Activated naive CD4-positive, alpha-beta T cell (primary cell): ENCODE results near the gene REC114.
"Not testable (repeated sequence)": the region's sequence is repeated elsewhere in the genome, so short reads cannot be mapped to it uniquely, and the experiment has no call there.

Experiments
- DNase-seq, 4 experiments: peaks; one replicate each; lab custom pipeline; 2025; lab: John Stamatoyannopoulos, UW

Gene REC114

DNA sequence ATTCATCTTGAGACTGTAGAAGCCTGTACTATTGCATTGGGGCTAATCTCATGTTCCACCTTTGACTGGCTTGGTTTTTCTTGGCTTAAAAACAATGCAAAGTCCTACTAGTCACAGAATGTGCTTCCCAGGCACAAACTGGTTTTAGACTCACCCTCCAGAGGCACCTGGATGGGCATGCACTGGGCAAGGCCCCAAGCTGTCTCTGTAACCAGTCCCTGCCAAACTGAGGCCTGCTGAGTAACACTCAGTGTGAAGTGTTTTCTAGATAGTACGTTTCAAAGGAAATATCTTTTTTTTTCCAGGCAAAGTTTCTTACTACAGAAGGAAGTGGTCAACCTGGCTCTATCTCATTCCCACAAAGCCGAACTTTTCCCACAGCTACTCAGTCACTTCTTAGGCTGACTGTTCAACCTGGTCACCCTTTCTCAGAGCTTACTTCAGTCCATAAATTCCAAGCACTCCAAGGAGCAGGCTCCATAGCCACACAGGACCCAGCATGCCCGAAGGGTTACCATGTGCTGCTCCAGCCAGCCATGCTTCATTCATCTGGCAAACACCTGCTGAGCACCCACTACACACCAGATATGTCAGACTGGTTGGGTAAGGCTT, 132.8 kb downstream of the REC114 start:
- DNase-seq: no peak

DNA sequence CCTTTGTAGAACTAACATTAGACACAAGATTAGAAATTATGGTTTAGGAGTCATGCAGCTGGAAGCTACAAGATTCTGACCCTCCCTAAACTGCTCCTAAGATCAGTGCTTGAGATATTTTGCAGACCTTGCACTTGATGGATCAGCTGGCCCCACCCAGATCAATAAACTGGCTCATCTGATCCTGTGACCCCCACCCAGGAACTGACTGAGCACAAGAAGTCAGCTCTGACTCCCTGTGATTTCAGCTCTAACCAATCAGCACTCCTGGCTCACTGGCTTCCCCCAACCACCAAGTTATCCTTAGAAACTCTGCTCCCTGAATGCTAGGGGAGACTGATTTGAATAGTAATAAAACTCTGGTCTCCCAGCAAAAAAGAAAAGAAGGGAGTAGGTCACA, 134.6 kb downstream of the REC114 start:
- not testable (repeated sequence) for DNase-seq

DNA sequence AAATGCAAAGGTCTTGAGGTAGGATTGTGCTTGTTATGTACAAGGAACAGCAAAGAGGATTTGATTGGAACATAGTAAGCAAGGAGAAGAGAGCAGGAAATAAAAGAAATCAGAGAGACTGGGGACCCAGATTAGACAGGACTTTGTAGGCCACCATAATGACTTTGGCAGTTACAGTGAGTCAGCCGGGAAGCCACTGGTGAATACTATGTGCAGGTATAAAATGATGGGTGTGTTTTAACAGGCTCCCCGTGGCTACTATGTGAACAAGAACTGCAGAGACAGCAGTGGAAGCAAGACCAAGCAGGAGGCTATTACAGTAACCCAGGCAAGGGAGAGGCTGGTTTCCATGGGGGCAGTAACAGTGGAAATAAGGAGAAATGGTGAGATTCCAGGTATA, 135.1 kb downstream of the REC114 start:
- no peak for DNase-seq

DNA sequence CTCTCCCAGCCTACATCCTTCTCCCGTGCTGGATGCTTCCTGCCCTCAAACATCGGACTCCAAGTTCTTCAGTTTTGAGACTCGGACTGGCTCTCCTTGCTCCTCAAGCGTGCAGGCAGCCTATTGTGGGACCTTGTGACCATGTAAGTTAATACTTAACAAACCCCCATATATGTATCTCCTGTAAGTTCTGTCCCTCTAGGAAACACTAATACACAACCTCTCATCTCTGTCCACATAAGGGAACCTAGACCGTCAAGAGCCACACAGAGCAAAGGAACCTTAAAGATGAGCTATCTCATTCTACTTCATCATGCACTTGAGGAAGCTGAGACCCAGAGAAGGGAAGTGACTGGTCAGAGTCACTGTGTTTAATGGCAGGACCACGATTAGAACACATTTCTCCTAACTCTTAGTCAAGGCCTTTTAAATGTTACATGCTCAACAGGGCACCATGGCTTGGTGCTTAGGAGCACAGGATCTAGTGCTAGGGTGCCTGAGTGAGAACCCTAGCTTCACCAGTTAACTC, 140.0 kb downstream of the REC114 start:
- no peak for DNase-seq

DNA sequence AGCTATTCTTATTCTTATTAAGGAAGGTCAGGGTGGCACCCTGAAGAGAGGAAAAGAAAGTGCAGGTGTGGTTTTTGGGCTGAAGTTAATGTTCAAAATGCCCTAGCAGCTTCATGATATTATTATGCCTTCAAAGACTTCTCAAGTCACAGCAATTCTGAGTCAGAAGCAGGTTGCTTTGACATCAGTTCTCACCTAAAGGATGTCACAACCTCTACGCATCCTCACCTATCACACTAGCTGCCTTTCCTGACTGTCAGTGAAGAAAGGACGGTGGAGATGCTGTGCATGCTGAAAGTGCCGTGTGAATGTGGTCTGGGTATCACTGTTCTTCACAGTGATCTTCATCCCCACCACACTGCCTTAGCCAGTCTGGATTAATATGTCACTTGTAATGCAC, 140.6 kb downstream of the REC114 start:
- DNase-seq: no peak

DNA sequence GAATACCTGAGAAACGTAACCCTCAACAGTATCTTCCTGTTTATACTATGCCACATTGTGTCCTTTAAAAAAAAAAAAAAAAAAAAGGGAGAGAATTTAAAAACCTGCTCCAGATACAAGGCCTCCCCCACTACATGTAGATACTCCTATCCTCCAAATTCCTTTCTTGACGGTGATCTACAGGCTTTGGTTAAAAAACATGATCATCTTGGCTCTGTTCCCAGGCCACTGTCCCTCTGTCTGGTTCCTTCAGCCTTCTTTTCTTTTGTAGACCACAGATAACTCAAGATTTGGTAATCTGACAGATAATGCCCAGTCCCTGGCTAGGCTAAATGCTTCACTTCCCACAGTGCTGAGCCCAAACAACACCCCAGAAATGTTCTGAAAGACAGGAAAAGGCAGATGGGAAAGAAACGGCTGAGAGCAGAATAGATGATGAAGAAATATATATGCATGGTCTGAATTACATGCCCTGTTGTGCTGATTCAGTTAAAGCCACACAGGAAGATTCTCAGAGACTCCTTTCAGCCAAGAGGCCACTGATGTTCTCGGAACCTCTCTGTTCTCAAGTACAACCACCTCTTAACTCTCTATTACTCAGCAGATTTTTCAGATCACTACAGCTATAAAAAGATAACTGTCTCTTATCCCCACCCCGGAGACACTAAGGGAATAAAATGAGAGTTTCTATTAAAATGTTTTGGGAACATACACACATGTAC, 141.9 kb downstream of the REC114 start:
- no peak for DNase-seq

DNA sequence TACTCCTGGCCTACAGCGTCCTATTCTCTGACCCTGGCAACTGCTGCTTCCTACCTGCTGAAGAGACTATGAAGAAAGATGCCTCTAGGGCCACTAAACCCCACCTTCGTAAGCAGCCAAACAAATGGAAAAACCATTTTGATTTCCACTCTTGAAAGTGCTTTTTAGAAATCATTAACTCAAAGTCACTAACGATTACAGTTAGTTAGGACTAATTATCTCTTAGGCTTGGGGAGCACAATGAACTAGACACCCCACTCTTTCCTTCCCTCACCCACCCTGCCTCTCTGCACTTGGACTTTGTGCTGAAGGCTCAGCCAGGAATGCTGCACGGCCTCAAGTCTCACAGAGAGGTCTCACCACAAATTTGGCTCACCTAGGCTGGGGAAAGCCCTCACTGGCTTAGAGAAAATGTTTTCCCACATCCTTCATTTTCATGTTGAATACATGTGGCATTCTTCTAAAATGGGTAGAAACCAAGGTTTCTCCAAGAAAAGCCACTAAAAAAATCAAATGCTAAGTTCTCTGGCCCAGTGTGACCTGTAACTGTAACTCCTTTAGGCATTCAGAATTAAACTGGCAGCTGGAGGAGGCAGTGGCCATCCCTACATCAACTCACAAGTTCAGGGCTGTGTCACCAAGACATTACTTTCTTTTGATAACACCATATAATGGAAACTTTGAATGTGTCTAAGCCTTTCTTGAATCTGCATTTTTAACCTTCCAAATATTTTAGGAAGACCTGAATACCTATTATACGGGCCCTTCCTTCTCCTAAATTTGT, 143.1 kb downstream of the REC114 start:
- DNase-seq: no peak

DNA sequence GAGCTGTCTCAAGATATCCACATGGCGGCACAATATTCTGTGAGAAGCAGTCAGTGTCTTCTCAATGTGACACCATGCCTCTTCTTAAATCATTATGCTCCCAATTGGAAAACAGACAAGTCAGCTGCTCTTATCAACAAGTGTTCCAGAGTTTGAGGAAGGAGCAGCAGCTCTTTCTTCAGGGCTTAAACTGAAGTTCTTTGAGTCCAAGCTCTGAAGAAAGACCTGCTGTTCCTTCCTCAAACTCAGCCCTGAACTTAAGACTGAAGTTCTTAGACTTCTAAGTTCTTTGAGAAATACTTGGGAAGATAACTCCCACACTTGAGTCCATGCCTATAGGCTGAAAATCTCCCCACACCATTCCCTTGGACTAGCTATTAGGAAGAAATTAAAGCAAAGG, 146.8 kb downstream of the REC114 start:
- DNase-seq: no peak

DNA sequence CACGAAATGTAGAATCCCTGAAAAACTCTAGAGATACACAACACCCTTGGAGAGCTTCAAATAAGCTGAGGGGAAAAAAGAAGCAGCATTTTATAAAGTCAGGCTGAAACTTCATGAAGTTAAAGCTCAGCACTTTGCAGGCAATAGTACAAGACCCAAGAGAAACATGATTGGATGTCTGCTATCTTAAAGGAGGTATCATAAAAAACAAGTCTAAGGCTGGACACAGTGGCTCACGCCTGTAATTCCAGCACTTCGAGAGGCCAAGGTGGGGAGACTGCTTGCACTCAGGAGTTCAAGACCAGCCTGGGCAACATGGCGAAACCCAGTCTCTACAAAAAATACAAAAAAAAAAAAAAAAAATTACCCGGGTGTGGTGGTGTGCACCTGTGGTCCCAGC, 147.3 kb downstream of the REC114 start:
- no peak for DNase-seq

DNA sequence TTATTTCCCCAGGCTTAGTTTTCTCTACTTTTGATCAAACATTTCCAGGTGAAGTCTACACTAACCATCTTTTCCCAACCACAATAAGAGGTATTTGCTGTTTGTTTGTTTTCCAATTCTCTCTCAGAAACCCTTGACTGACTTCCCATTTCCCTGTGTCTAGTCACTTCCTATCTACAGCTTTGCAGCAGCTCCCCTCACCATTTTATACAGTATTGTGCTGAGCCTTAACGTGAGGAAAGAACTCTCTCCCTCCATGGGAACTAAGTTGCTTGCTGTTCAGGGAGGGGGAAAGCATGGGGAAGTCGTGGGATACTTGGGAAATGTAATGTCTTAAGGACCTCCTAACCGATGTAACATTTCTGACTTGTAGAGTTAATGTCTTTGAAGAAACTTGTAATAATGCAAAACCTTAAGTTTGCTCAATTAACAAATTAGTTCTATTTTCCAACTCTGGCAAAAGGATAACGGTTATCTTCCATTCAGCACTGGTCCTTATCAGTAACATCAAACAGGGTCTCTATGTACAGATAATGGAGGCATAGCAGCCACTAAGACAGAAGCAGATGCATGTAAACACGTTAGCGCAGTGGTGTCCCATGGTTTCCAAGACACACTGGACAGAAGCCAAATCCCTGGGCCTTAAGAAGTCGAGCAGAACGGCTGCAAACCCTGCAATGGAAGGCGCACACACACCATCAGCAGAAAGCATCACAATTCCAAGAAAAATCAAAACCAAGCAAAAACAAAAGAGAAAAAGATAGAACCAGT, 150.5 kb downstream of the REC114 start:
- DNase-seq: no peak

DNA sequence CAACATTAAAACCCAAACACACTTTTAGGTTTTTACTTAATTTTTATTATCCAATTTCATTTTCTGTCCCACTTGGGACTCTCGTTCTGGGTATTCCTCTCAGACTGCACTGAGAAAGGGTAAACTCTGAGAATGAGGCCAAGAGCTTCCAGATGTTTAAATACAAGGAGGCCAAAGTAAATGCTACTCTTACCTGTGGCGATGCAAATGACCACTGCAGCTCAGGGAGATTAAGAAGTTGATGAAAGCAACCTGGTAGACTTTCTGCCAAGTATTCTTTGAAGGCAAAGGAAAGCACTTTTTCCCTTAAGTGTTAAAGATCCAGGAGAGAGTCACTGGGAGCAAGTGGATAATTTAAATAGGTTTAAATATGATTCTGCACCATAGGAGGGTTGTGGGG, 151.1 kb downstream of the REC114 start:
- DNase-seq: no peak

DNA sequence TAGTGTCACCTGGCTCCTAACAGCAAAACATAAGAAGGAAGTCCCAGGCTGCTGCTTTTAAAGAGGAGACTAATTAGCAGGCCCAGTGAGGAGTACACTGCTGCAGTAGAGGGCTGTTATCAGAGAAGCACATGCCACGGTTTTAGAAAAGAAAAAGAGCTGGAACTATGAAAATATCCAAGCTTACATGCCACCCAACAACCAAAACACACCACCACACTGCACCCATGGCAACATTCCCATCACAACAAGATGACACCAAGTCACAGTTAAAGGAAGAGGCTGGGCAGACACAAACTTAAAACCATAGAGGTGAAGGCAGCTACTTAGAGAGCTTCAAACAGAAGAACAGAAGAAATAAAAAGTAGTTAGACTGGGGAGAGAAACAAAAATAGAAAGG, 153.2 kb downstream of the REC114 start:
- DNase-seq: no peak

DNA sequence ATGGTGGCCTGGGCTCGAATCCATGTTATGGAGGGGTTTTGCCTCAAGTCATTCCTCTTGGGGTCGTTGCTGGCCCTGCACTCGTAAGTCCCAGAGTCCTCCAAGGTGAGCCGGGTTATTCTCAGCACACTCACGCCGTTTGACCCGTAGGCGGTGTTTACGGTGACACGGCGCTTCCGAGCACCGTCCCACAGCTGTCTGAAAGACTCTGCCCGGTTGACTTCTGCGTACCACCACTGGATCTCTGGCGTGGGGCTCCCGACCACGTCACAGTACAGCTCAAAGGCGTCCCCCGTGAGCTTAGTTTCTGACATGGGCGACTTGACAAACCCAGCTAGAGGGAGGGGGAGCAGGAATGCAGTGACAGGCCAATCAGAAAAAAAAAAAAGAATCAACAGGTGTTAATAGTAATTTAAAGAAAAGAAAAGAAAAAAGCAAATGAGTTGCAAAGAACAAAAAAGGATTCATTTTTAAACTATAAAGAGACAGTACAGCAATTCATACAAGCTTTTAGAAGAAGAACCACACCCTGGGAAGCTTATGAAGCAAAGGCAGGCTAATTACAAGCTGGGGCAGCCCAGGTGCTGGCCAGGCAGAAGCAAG, 154.2 kb downstream of the REC114 start:
- no peak for DNase-seq

DNA sequence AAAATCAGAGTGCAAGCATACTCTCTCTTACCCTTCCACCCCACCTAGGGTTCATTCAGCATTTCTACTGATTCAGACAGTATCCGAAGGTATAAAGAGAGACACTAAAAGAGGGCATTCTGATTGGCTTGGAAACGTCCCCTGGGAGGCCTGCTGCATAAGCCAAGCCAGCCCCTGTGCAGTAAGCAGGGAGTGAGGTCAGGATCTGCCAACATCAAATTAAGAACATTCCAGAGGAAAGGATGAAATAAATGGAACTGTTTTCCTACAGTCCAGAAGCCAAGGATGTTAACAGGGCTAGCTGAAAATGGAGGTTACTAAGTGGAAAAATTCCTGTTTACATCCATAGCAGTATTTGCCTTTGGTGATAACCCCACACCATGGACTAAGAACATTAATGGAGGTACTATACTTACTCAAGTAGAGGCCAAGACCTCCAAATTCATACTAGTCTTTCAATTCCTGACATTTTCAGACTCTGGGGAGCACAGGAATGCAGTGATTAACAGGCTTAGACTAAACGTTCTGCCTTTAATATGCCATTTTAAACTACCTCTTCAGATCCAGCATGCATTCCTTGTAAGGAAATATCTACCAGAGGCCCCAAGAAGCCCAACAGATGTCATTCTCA, 155.7 kb downstream of the REC114 start:
- no peak for DNase-seq

DNA sequence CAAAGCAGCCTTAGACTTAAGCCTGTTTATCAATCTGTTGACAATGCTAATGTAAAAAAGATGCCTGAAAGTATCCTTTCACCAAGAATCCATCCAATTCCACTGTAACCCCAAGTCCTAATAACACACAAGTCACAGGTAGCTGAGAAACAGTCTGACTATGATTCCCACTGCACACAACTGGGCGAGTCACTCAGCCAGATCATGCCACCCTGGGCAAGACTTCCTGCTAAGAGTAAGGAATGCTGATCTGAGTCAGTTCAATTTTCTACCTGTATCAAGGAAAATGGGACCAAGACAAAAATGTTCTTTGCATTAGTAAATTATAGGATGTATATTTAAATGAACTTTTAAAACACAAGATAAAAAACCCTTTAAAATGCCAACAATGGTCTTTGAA, 157.0 kb downstream of the REC114 start:
- DNase-seq: no peak

DNA sequence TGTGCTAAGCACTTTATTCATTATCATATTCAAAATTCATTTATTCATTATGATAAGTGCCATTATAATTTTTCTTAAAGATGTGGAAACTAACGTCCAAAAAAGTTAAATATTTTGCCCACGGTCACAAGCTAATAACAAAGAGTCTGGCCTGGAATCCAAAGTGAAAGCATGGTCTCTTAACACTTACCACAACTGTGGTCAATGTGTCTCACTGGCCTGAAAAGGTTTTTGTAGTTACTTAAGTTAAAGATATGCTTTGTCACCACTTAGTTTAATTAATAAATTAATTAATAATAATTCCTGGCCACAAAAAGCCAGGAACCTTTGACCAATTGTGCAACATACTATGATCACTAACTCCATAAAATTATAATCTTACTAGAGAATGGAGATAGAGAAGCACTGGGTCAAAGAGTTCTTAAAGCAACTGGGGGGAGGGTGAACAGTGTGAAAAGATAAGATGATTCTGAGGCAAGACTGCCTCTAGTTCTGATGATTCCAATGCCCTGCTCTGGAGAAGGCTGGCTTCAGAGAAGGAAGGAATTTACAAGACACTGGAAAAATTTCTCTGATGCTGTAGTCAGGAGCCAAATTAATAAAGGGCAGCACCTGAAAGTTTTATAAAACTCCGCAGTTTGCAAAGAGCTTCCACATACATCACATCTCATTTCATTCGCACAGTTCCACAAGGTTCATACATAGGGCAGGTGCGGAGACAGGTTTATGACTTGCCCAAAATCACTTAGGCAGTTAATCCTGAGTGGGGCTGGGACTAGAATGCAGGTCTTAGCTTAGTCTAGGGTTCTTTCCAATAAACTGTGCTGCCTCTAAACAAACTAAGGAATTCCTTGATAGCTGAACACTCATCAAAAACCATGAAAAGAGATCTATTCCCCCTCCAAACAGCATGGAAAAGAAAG, 157.7 kb downstream of the REC114 start:
- DNase-seq: no peak

DNA sequence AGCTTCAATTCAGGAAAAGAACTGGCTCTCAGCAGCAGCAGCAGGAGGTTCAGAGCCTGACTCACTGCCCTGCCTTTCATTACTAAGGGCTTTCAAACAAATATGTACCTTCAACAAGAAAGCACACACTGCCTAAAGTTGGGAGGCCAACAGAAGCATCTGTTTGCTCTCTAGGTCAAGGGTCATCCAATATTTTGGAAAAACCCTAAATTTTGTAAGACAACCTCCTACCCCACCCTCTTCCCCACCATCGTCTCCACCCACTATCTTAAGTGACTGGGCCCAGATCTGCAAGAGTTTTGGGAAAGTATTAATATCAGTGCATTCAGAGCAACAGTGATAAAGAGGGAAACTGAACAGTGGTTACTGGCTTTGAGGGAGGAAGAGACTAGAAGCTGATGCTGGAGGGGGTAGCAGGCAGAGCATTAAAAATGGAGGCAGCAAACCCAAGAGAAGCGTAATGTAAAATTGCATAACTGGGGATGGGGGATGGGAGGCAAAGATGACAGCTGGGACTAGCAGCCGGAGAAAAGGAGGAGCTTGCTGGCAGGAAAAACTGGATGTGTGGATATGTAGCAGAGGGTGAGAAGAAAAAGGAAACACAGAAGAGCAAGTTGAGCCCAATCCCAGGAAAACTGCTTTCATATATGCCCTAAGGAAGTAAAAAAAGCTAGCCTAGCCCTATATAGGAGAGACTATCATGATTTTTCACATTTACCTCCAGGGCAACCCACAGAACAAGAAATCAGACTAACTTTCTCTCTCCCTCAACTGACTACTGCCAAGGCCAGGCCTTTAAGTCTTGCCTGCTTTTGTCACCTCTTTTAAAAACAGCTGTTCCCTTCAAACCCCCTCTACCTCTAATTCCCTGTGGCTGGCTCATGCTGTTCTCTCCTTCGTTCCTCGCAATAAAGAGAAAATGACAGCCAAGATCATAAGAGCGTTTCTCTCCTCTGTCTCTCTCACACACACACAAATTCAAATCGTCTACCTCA, 158.8 kb downstream of the REC114 start:
- no peak for DNase-seq

DNA sequence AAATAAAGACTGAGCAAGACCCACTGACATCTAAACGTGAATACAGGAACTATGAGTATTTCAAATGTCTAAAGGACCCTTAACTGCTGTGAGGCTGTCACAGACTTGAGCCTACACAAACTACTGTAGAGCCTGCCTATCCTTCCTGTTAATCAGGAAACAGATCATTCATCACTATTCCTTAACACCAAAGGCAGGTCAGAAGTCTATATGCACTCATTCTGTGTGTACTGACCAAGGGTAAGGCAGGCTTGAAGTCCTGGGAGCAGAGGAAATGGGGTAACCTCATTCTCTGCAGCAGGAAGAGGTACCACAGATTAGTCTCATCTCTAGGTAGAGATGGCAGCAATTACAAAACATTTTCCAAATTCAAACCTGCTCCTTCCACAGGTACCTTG, 159.5 kb downstream of the REC114 start:
- DNase-seq: no peak

DNA sequence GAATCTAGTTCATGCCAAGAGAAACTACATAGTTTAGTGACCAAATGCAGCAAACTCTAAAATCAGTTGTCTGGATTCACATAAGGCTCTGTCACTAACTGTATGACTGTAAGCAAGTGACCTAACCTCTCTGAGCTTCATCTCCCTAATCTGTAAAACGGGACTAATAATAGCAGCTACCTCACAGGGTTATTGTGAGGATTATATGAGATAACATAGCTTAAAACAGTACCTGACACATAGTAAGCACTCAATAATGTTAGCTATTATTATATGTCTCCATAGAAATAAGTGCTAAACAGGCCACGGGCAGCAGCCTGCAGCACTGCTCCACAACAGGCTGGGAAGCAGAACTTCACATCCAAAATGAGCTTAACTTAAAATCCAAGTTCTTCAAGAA, 160.0 kb downstream of the REC114 start:
- DNase-seq: no peak
